HepG2 (cell line): Measurements from ENCODE around the gene CAMTA1. TPM values are rescaled to one million over a fixed set of nuclear protein-coding genes. Genes with fewer than 3 reads are reported as not detected.

Experiments
- ATAC-seq: fragments of 200-7000 bp; cut with Tn5 transposase; 3 replicates; pipeline ENCODE4 v1.9.1; 2020; ENCODE audit warnings: mild to moderate bottlenecking, moderate library complexity
- BruUV-seq: library from RNA; stranded (reverse); fragments of 400-500 nt; replicated peaks from 2 replicates; lab custom pipeline; 2021; lab: Mats Ljungman, UMichigan
- CTCF ChIA-PET: fragments of 300-600 bp; formaldehyde crosslinking; extraction: SDS; loops from one replicate; lab custom pipeline; 2021; ENCODE audit warnings: low total read pairs, inconsistent platforms, low intra/inter-chr PET ratio; lab: Yijun Ruan, JAX
- POLR2A ChIA-PET: fragments of 350-600 bp; sonication (Branson Sonifier 250); formaldehyde crosslinking; loops from one replicate; lab custom pipeline; 2020; ENCODE audit warnings: antibody characterized with exemption, inconsistent platforms; lab: Yijun Ruan, JAX
- DNase-seq: peaks from one replicate; pipeline ENCODE4 v3.0.0-alpha.2; 2015; ENCODE audit warnings: low spot score
- FAIRE-seq: peaks from 3 replicates; lab custom pipeline; 2011; peaks lifted over from hg19 to GRCh38; lab: Jason Lieb, UNC
- H2AFZ ChIP-seq: one replicate; pipeline ENCODE4 v1.6.1; 2011; ENCODE audit warnings: low read length, inconsistent platforms
- H3K27ac ChIP-seq: fragments of 300-600 bp; 3 replicates; pipeline ENCODE4 v1.8.0; 2011; ENCODE audit warnings: mixed run types, mild to moderate bottlenecking, mixed read lengths, low read length, inconsistent platforms; ENCODE audit not compliant: insufficient read depth; ENCODE audit errors: extremely low read length
- H3K27me3 ChIP-seq, 2 experiments: fragments of 200-600 bp in 1 of 2; 2 replicates in 1 of 2; 3 replicates in 1 of 2; pipeline versions ENCODE4 v1.6.0 to v1.8.0; 2011; ENCODE audit warnings: low read length in 2 of 2, mild to moderate bottlenecking in 2 of 2, moderate library complexity in 2 of 2, inconsistent platforms in 1 of 2; ENCODE audit not compliant: insufficient read depth in 2 of 2, control insufficient read depth in 1 of 2
- H3K36me3 ChIP-seq, 2 experiments: fragments of 200-600 bp in 1 of 2; replicated peaks in 1 of 2; 2 replicates in 1 of 2; 3 replicates in 1 of 2; pipeline versions ENCODE4 v1.5.1 to v1.8.0; 2011; ENCODE audit warnings: low read length in 2 of 2, inconsistent platforms in 1 of 2; ENCODE audit not compliant: insufficient read depth in 2 of 2, control insufficient read depth in 1 of 2
- H3K4me1 ChIP-seq: 2 replicates; pipeline ENCODE4 v1.5.1; 2012; ENCODE audit warnings: low read length, inconsistent platforms; ENCODE audit not compliant: insufficient read depth
- H3K4me2 ChIP-seq: 2 replicates; pipeline ENCODE4 v1.6.0; 2011; ENCODE audit warnings: low read depth, low read length, inconsistent platforms
- H3K4me3 ChIP-seq, 3 experiments: fragments of 200-600 bp in 1 of 3; sonication (generic), shearing (Covaris generic) in 1 of 3; replicated peaks in 1 of 3; 2 replicates each; pipeline ENCODE4 v1.5.1; 2011 to 2016; ENCODE audit warnings: low read length in 3 of 3, inconsistent platforms in 2 of 3, low read depth in 2 of 3, mild to moderate bottlenecking in 2 of 3, control low read depth in 1 of 3, mixed read lengths in 1 of 3; ENCODE audit not compliant: insufficient read depth in 1 of 3
- H3K79me2 ChIP-seq: one replicate; pipeline ENCODE4 v1.6.1; 2011; ENCODE audit warnings: low read length, inconsistent platforms; ENCODE audit not compliant: insufficient read depth
- H3K9ac ChIP-seq: 2 replicates; pipeline ENCODE4 v1.6.0; 2011; ENCODE audit warnings: mild to moderate bottlenecking, low read depth, low read length, inconsistent platforms; ENCODE audit not compliant: insufficient read depth
- H3K9me3 ChIP-seq: 2 replicates; pipeline ENCODE4 v1.5.1; 2012; ENCODE audit warnings: mild to moderate bottlenecking, low read length
- H4K20me1 ChIP-seq: 2 replicates; pipeline ENCODE4 v1.6.0; 2011; ENCODE audit warnings: inconsistent platforms, mild to moderate bottlenecking, low read length, moderate library complexity; ENCODE audit not compliant: insufficient read depth
- HOXA5 ChIP-seq: sonication (generic); formaldehyde crosslinking; IDR thresholded peaks from 2 replicates; pipeline ENCODE4 v1.4.0; 2020; ENCODE audit warnings: missing genetic modification reagents
- ZBTB1 ChIP-seq: sonication (generic); formaldehyde crosslinking; IDR thresholded peaks from 2 replicates; pipeline ENCODE4 v1.4.0; 2020; ENCODE audit warnings: missing genetic modification reagents, borderline replicate concordance
- ZNF382 ChIP-seq: sonication (generic); formaldehyde crosslinking; IDR thresholded peaks from 2 replicates; pipeline ENCODE4 v1.5.0; 2020; ENCODE audit warnings: missing genetic modification reagents, mild to moderate bottlenecking, borderline replicate concordance
- ZNF441 ChIP-seq: sonication (generic); formaldehyde crosslinking; IDR thresholded peaks from 2 replicates; pipeline ENCODE4 v1.7.0; 2021; ENCODE audit warnings: missing genetic modification reagents, borderline replicate concordance
- ZNF639 ChIP-seq: conservative IDR thresholded peaks from 2 replicates; pipeline ENCODE4 v1.6.1; 2018; ENCODE audit warnings: missing genetic modification reagents
- ZNF790 ChIP-seq: sonication (generic); formaldehyde crosslinking; IDR thresholded peaks from 2 replicates; pipeline ENCODE4 v1.8.0; 2022; ENCODE audit warnings: missing genetic modification reagents, mild to moderate bottlenecking, borderline replicate concordance
- WGBS: methylation state at CpG from one replicate; pipeline ENCODE4 v1.1.6; 2017; ENCODE audit warnings: low lambda C conversion rate; 5-methylcytosine and 5-hydroxymethylcytosine counted together
- in situ Hi-C: cut with HindIII; loops from 2 replicates; pipeline ENCODE4 v1.10.0; 2017; ENCODE audit warnings: low pct_unique_long_range_greater_than_20kb; ENCODE audit not compliant: extremely low pct_ligation_motif_present
- intact Hi-C: fragments of 100-400 bp; cut with micrococcal nuclease; formaldehyde crosslinking; loops from one replicate; pipeline ENCODE4 v1.10.0; 2022; ENCODE audit not compliant: unreplicated experiment
- polyA plus RNA-seq, 8 experiments: library from polyadenylated mRNA; depleted of rRNA in 3 of 8; stranded (reverse) in 7 of 8; unstranded in 1 of 8; fragments of >200 nt; fragmentation: Illumina TruSeq in 4 of 8; extraction: Trizol in 4 of 8; gene quantifications; 2 replicates each; pipeline versions ENCODE4 v1.2.1 to v1.2.3, GENCODE V29; 2011 to 2016; ENCODE audit warnings: low read depth in 4 of 8, missing spikeins in 1 of 8, mixed read lengths in 1 of 8; ENCODE audit not compliant: insufficient read depth in 1 of 8
- total RNA-seq, 5 experiments: library from RNA; depleted of rRNA; stranded (reverse); fragments of >200 nt; fragmentation: Illumina TruSeq; extraction: Trizol; gene quantifications; 2 replicates each; pipeline ENCODE4 v1.2.3, GENCODE V29; 2016; ENCODE audit warnings: low read depth in 1 of 5
- TF ChIP-seq, protein P1 (sequence below): sonication (generic); formaldehyde crosslinking; IDR thresholded peaks from 2 replicates; pipeline ENCODE4 v1.5.0; 2020; ENCODE audit warnings: missing genetic modification reagents
- TF ChIP-seq, protein P2 (sequence below): sonication (generic); formaldehyde crosslinking; IDR thresholded peaks from 2 replicates; pipeline ENCODE4 v1.5.0; 2020; ENCODE audit warnings: missing genetic modification reagents
- TF ChIP-seq, protein P3 (sequence below): sonication (generic); formaldehyde crosslinking; IDR thresholded peaks from 2 replicates; pipeline ENCODE4 v1.9.0; 2021; ENCODE audit warnings: missing genetic modification reagents, mild to moderate bottlenecking, borderline replicate concordance

CAMTA1 gene
- total and polyA plus RNA-seq, 2 of the 13 experiments (the other 11 are each of a cell fraction or from before 2014, with no cell fraction given): 25.0 to 36.4 TPM

DNA sequence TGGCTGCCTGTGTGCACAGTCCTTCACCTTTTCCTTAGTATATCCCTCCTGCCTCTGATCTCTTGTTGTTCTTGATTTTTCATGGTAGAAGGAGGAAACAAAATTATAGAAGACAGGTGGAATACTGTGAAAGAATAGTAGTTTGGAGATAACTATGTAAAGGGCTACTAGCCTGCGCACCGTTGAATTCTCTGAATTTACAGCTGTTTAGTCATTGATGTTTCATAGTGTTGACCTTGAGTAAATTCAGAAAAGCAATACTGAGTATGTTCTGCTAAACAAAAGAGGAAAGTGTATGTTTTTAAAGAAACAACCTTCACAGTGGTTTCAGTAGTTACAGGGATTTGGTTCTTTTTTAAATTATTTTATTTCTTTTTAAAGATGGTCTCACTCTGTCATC lies 18.1 kb downstream of the CAMTA1 start (continued):
- TF ChIP-seq, protein P1, sequence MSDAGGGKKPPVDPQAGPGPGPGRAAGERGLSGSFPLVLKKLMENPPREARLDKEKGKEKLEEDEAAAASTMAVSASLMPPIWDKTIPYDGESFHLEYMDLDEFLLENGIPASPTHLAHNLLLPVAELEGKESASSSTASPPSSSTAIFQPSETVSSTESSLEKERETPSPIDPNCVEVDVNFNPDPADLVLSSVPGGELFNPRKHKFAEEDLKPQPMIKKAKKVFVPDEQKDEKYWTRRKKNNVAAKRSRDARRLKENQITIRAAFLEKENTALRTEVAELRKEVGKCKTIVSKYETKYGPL: no peak
- TF ChIP-seq ZNF441: no peak
- TF ChIP-seq ZNF382 (CRISPR knock-in tag): no peak
- no peak for TF ChIP-seq ZNF639
- TF ChIP-seq HOXA5 (CRISPR knock-in tag): no peak
- no peak for TF ChIP-seq ZNF790 (CRISPR knock-in tag)

- no peak overlapping the region for H3K9ac ChIP-seq
- H3K27ac ChIP-seq: no peak overlapping the region
- peaks cover 4% of the 10 kb centered on the region; the same call in 1 of the 2 replicates for H4K20me1 ChIP-seq
- no peaks in the 10 kb centered on the region for H3K27me3 ChIP-seq
- peaks cover 62% of the 10 kb centered on the region for H3K79me2 ChIP-seq
- no peaks in the 10 kb centered on the region for H3K9me3 ChIP-seq
- 97% methylated on average over 1 of the region's 1 CpG for WGBS
- no peak overlapping the region for H2AFZ ChIP-seq
- peaks cover 33% of the 10 kb centered on the region for H3K4me1 ChIP-seq
- no peak overlapping the region for H3K4me3 ChIP-seq
- no peak for FAIRE-seq
- POLR2A ChIA-PET: no interaction called here
- CTCF ChIA-PET: no interaction called here
- no peak overlapping the region for H3K4me2 ChIP-seq
- TF ChIP-seq, protein P2, sequence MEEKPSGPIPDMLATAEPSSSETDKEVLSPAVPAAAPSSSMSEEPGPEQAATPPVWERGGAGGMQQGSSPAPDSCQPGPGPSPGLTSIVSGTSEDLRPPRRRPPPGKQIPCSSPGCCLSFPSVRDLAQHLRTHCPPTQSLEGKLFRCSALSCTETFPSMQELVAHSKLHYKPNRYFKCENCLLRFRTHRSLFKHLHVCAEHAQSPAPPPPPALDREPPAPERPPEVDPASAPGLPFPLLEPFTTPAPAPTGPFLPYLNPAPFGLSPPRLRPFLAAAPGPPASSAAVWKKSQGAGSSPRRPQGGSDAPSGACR: no peak
- TF ChIP-seq, protein P3, sequence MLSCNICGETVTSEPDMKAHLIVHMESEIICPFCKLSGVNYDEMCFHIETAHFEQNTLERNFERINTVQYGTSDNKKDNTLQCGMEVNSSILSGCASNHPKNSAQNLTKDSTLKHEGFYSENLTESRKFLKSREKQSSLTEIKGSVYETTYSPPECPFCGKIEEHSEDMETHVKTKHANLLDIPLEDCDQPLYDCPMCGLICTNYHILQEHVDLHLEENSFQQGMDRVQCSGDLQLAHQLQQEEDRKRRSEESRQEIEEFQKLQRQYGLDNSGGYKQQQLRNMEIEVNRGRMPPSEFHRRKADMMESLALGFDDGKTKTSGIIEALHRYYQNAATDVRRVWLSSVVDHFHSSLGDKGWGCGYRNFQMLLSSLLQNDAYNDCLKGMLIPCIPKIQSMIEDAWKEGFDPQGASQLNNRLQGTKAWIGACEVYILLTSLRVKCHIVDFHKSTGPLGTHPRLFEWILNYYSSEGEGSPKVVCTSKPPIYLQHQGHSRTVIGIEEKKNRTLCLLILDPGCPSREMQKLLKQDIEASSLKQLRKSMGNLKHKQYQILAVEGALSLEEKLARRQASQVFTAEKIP: no peak
- no peak for TF ChIP-seq ZBTB1 (CRISPR knock-in tag)
- no peaks in the 10 kb centered on the region for H3K36me3 ChIP-seq
- intact Hi-C loops: no loop called here
- ATAC-seq: no peak
- in situ Hi-C loops: loop anchor here (10.0 kb wide), 1 partner anchor 60 kb away; no protein-coding TSS in a partner anchor
- BruUV-seq: no TSS peak
- no peak for DNase-seq
Measured at GRCh38 chr1:6805004-6805416, 19.8 kb downstream of the CAMTA1 start.
